Suprapubic skin (tissue), 4 donors: ENCODE measurements around the gene PTPRJ. TPM values are rescaled to one million over a fixed set of nuclear protein-coding genes. Genes with fewer than 3 reads are reported as not detected.

Source experiments
- DNase-seq, 2 donors: peaks; one replicate each; pipeline ENCODE4 v3.0.0-alpha.2; 2019; ENCODE audit warnings: low spot score in 2 of 2
- H3K27ac ChIP-seq: fragments of 200-600 bp; sonication (generic); one replicate; pipeline ENCODE4 v1.5.1; 2019
- H3K27me3 ChIP-seq: fragments of 200-600 bp; sonication (generic); one replicate; pipeline ENCODE4 v1.5.1; 2019
- H3K36me3 ChIP-seq: fragments of 200-600 bp; sonication (generic); one replicate; pipeline ENCODE4 v1.5.1; 2019
- H3K4me1 ChIP-seq: fragments of 200-600 bp; sonication (generic); one replicate; pipeline ENCODE4 v1.5.1; 2019
- H3K4me3 ChIP-seq: fragments of 200-600 bp; sonication (generic); one replicate; pipeline ENCODE4 v1.5.1; 2019; ENCODE audit warnings: mild to moderate bottlenecking
- H3K9me3 ChIP-seq: fragments of 200-600 bp; sonication (generic); one replicate; pipeline ENCODE4 v1.5.1; 2019
- EP300 ChIP-seq: sonication (generic); formaldehyde crosslinking; IDR thresholded peaks from one replicate; pipeline ENCODE4 v1.6.1; 2017; ENCODE audit warnings: antibody characterized with exemption
- POLR2A ChIP-seq, 2 donors: fragments of 450-650 bp; IDR thresholded peaks; one replicate each; pipeline ENCODE4 v1.6.1; 2017; ENCODE audit warnings: antibody characterized with exemption in 2 of 2, mild to moderate bottlenecking in 2 of 2, moderate library complexity in 2 of 2
- POLR2AphosphoS5 ChIP-seq, 3 donors: sonication (generic); formaldehyde crosslinking; IDR thresholded peaks; one replicate each; pipeline ENCODE4 v1.6.1; 2017; ENCODE audit warnings: antibody characterized with exemption in 3 of 3
- WGBS: methylation state at CpG from one replicate; pipeline ENCODE4 v1.1.5; 2018; 5-methylcytosine and 5-hydroxymethylcytosine counted together
- total RNA-seq, 4 donors: library from RNA; depleted of rRNA; stranded (reverse); fragments of >200 nt; gene quantifications; one replicate each; pipeline ENCODE4 v1.1.0, GENCODE V29; 2016
- TF ChIP-seq, protein P1 (sequence below), 2 donors: fragments of 200-600 bp in 1 of 2; fragments of 450-650 bp in 1 of 2; sonication (generic) in 1 of 2; IDR thresholded peaks; one replicate each; pipeline ENCODE4 v1.5.1; 2016 to 2019; ENCODE audit warnings: antibody characterized with exemption in 2 of 2, mild to moderate bottlenecking in 1 of 2, moderate library complexity in 1 of 2

The PTPRJ gene
- total RNA-seq, 4 donors from 2014 or later = 4.0 to 15.5 (median 13.1) TPM

GRCh38 chr11:48124880-48125279, 144.5 kb downstream of the PTPRJ start:
- no peaks in the 10 kb centered on the region for H3K9me3 ChIP-seq
- no peak overlapping the region for H3K27ac ChIP-seq
- no peaks in the 10 kb centered on the region for H3K27me3 ChIP-seq
- TF ChIP-seq, protein P1, sequence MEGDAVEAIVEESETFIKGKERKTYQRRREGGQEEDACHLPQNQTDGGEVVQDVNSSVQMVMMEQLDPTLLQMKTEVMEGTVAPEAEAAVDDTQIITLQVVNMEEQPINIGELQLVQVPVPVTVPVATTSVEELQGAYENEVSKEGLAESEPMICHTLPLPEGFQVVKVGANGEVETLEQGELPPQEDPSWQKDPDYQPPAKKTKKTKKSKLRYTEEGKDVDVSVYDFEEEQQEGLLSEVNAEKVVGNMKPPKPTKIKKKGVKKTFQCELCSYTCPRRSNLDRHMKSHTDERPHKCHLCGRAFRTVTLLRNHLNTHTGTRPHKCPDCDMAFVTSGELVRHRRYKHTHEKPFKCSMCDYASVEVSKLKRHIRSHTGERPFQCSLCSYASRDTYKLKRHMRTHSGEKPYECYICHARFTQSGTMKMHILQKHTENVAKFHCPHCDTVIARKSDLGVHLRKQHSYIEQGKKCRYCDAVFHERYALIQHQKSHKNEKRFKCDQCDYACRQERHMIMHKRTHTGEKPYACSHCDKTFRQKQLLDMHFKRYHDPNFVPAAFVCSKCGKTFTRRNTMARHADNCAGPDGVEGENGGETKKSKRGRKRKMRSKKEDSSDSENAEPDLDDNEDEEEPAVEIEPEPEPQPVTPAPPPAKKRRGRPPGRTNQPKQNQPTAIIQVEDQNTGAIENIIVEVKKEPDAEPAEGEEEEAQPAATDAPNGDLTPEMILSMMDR (IDR thresholded peaks at IDR 0.05) = no peak
- no peak for TF ChIP-seq POLR2AphosphoS5 (IDR thresholded peaks at IDR 0.05)
- TF ChIP-seq POLR2A (IDR thresholded peaks at IDR 0.05) = no peak
- no peak for TF ChIP-seq EP300
- no peak overlapping the region for H3K4me3 ChIP-seq
- 72% methylated on average over 11 of the region's 11 CpGs for WGBS
- H3K4me1 ChIP-seq = no peaks in the 10 kb centered on the region
- no peak for DNase-seq
- peaks cover 32% of the 10 kb centered on the region for H3K36me3 ChIP-seq

- 93% methylated on average over 6 of the region's 6 CpGs for WGBS
- Histone ChIP-seq H3K4me1 (no peaks in the 10 kb centered on the region), H3K36me3 (peaks cover 34% of the 10 kb centered on the region), H3K27me3 (no peaks in the 10 kb centered on the region), H3K27ac (no peak overlapping the region), H3K9me3 (no peaks in the 10 kb centered on the region), H3K4me3 (no peak overlapping the region)
- TF ChIP-seq POLR2A (IDR thresholded peaks at IDR 0.05) = no peak
- TF ChIP-seq, protein P1 (IDR thresholded peaks at IDR 0.05) = no peak
- no peak for TF ChIP-seq EP300
- no peak for TF ChIP-seq POLR2AphosphoS5 (IDR thresholded peaks at IDR 0.05)
- no peak for DNase-seq
Measured at GRCh38 chr11:48125866-48126265, 145.5 kb downstream of the PTPRJ start.

GRCh38 chr11:48127521-48128183, 147.3 kb downstream of the PTPRJ start:
- H3K4me3 ChIP-seq = no peak overlapping the region
- WGBS = 94% methylated on average over 22 of the region's 22 CpGs
- H3K9me3 ChIP-seq = no peaks in the 10 kb centered on the region
- no peak for DNase-seq
- TF ChIP-seq POLR2A (IDR thresholded peaks at IDR 0.05) = no peak
- TF ChIP-seq POLR2AphosphoS5 (IDR thresholded peaks at IDR 0.05) = no peak
- TF ChIP-seq EP300 = no peak
- TF ChIP-seq, protein P1 (IDR thresholded peaks at IDR 0.05) = no peak
- H3K27ac ChIP-seq = no peak overlapping the region
- H3K4me1 ChIP-seq = no peaks in the 10 kb centered on the region
- H3K27me3 ChIP-seq = no peaks in the 10 kb centered on the region
- H3K36me3 ChIP-seq = peaks cover 34% of the 10 kb centered on the region

DNA sequence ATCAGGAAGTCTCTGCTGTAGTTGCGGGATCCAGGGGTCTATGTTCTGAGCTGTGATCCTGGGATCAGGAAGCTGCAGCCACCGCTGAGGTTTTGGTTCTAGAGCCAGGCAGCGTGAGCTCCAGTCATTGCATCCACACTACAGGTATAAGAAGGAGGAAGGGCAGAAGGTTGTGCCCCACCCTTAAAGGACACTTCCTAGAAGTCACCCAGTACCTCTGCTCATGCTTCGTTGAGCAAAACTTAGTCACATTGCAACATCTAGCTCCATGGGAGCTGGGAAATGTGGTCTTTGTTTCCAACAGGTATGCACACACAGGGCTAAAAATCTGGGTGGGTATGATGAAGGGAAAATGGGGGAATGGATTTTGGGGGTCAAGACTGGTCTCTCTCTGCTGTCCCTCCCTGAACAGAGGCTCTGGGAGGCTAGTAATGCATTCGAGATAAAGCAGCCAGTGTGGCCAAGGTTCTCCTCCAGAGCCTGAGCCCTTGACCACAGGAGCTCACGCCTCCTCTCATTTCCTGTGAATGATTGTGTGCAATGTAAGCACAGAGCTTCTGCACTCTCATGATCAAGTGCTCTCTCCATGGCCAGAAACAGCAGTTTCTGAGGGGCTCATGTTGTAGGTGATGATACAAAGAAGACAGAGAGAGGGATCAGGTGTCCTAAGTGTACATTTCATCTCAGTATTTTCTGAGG, 149.5 kb downstream of the PTPRJ start:
- DNase-seq = no peak
- 92% methylated on average over 4 of the region's 6 CpGs for WGBS

More for the DNA sequence above, 149.5 kb downstream of the PTPRJ start:
- H3K4me3 ChIP-seq = no peak overlapping the region
- peaks cover 24% of the 10 kb centered on the region for H3K36me3 ChIP-seq
- H3K27ac ChIP-seq = no peak overlapping the region
- no peaks in the 10 kb centered on the region for H3K27me3 ChIP-seq
- TF ChIP-seq POLR2A (IDR thresholded peaks at IDR 0.05) (no peak), EP300 (no peak), POLR2AphosphoS5 (IDR thresholded peaks at IDR 0.05) (no peak)
- TF ChIP-seq, protein P1 (IDR thresholded peaks at IDR 0.05) = no peak
- H3K4me1 ChIP-seq = no peaks in the 10 kb centered on the region
- no peaks in the 10 kb centered on the region for H3K9me3 ChIP-seq
